ENCODE results near the gene OXNAD1.
"Not testable (repeated sequence)": the region's sequence is repeated elsewhere in the genome, so short reads cannot be mapped to it uniquely, and the experiment has no call there.

Gene OXNAD1

DNA sequence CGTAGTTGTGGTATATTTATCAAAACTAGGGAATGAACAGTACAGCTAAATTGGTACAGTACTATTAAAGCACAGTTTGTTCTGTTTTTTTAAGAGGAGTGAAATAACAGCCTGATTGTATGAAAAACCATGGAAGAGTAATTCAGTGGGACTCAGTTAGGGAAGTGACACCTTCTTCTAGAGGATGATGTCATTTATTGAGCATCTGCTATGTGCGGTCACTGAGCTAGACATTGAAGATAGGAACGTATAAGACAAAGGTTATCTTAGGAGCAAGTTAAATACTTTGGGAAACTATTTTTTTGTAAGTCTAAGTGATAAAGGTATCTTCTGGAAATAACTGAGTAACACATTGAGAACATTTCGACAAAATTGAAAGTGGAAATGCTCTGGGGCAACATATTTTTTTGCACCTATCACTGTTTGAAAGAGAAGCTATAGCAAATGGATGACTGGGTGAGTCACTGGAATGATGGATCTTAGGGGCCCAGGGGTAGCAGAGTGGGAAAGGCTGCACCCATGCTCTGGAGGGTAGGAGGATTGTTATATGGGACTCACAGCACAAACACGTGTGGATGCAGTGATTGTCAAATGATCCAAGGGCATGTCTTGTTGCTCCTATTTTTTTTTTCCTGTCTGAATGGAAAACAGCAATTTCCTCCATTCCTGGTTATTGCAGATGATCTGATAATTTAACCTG, 43.0 kb downstream of the OXNAD1 start:
- no peak overlapping the region for H3K4me3 Mint-ChIP-seq
- H3K36me3 Mint-ChIP-seq (ENCODE audit: low read depth): peaks cover 68% of the 10 kb centered on the region
- H3K4me1 Mint-ChIP-seq: peaks cover 14% of the 10 kb centered on the region
- H3K9me3 Mint-ChIP-seq: no peaks in the 10 kb centered on the region
- H3K27ac Mint-ChIP-seq: no peak overlapping the region
- no peak for TF ChIP-seq CTCF (IDR thresholded peaks at IDR 0.05; ENCODE audit: unreplicated experiment in 3 of 3)
- no peaks in the 10 kb centered on the region for H3K27me3 Mint-ChIP-seq (ENCODE audit: low read depth)

DNA sequence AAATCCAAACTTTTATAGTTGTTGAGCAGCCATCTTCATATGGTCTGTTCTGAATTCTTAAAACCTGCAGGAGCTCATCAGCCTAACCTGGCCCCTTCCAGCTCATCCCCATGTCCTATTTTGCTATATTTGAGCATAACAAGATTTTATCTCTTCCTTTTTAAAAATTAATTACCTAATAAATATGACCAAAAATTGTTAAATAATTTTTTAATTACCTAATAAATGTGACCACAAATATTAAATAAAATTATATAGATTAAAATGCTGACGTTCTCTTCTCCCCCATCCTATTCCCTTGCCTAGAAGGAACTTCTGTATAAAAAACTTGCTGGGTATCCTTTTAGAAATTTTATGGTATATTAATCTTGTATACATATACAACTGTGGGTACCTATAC, 43.7 kb downstream of the OXNAD1 start:
- no peak for TF ChIP-seq CTCF (IDR thresholded peaks at IDR 0.05; ENCODE audit: unreplicated experiment in 3 of 3)
- Mint-ChIP-seq H3K27me3 (ENCODE audit: low read depth) (no peaks in the 10 kb centered on the region), H3K9me3 (no peaks in the 10 kb centered on the region), H3K4me3 (no peak overlapping the region), H3K36me3 (ENCODE audit: low read depth) (peaks cover 63% of the 10 kb centered on the region), H3K4me1 (peaks cover 8% of the 10 kb centered on the region), H3K27ac (no peak overlapping the region)

DNA sequence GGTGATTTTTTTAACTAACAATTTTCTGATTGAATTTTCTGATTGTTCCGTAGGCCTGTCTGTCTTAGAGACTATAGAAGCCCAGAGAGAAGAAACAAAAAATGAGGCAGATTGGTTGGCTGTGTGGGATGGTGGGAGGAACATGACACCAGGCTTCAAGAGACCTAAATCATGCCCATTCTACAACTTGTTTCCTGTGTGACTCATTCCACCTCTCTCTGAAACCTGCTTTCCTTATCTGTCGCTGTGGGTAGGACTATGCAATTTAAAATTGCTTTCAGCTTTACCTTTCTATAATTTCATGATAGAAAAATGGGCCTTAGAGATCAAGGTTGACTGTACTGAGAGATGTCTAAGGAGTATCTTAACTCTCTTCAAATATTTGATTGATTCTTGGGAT, 44.5 kb downstream of the OXNAD1 start:
- H3K4me3 Mint-ChIP-seq: no peak overlapping the region
- H3K36me3 Mint-ChIP-seq (ENCODE audit: low read depth): peaks cover 58% of the 10 kb centered on the region
- H3K27me3 Mint-ChIP-seq (ENCODE audit: low read depth): no peaks in the 10 kb centered on the region
- peaks cover 8% of the 10 kb centered on the region for H3K4me1 Mint-ChIP-seq
- H3K27ac Mint-ChIP-seq: no peak overlapping the region
- no peak for TF ChIP-seq CTCF (IDR thresholded peaks at IDR 0.05; ENCODE audit: unreplicated experiment in 3 of 3)
- no peaks in the 10 kb centered on the region for H3K9me3 Mint-ChIP-seq

- H3K4me1 Mint-ChIP-seq; H3K27me3 Mint-ChIP-seq (ENCODE audit: low read depth); H3K4me3 Mint-ChIP-seq; H3K9me3 Mint-ChIP-seq; H3K27ac Mint-ChIP-seq: not testable (repeated sequence)
- H3K36me3 Mint-ChIP-seq (ENCODE audit: low read depth): peaks cover 53% of the 10 kb centered on the region
Measured at GRCh38 chr3:16310486-16310885, 45.5 kb downstream of the OXNAD1 start.

- Mint-ChIP-seq H3K27me3 (ENCODE audit: low read depth) (no peaks in the 10 kb centered on the region), H3K4me1 (peaks cover 8% of the 10 kb centered on the region), H3K4me3 (no peak overlapping the region), H3K36me3 (ENCODE audit: low read depth) (peaks cover 53% of the 10 kb centered on the region), H3K9me3 (no peaks in the 10 kb centered on the region), H3K27ac (no peak overlapping the region)
- no peak for TF ChIP-seq CTCF (IDR thresholded peaks at IDR 0.05; ENCODE audit: unreplicated experiment in 3 of 3)
Measured at GRCh38 chr3:16311960-16312451, 47.0 kb downstream of the OXNAD1 start.

DNA sequence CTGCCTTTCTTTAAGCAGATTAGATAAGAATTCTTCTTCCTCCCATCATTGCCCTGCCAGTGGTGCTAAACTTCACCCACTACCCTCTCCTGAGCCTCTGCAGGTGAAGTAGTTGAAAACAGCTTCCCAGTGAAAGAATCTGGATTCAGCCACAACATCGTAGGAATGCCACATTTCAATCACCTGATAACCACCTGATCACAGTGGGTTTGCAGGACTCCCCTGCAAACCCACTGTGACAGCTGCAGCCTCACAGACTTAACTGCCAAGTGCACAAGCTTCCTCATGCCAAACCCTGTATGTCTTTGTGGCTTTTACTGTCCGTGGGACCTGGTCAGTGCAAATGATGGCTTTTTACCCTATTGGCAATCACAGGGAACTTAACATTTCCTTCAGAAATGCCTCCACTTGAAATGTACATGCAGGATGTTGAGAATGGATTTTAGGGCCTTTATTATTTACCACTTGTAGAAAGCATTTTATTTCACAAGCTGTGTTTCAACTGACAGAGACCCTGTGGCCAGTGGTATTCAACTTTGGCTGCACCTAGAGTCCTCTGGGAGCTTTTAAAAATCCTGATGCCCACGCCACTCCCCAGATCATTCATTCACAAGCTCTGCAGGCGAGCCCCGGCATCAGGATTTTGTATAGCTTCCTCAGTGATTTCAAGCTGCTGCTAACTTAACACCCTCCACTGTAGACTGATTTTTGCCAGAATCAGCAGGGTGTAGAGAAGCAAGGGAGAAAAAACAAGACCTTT, 49.1 kb downstream of the OXNAD1 start:
- Mint-ChIP-seq H3K27me3 (ENCODE audit: low read depth) (no peaks in the 10 kb centered on the region), H3K9me3 (no peaks in the 10 kb centered on the region), H3K4me3 (no peak overlapping the region), H3K36me3 (ENCODE audit: low read depth) (peaks cover 39% of the 10 kb centered on the region), H3K4me1 (peaks cover 8% of the 10 kb centered on the region), H3K27ac (no peak overlapping the region)
- no peak for TF ChIP-seq CTCF (IDR thresholded peaks at IDR 0.05; ENCODE audit: unreplicated experiment in 3 of 3)
